Endothelial cell of umbilical vein (primary cell): ENCODE results near the gene NRXN3. TPM values are rescaled to one million over a fixed set of nuclear protein-coding genes. Genes with fewer than 3 reads are reported as not detected.

ENCODE experiments used
- BruUV-seq: library from RNA; stranded (reverse); fragments of 400-500 nt; replicated peaks from 2 replicates; lab custom pipeline; 2021; lab: Mats Ljungman, UMichigan
- CTCF ChIA-PET: fragments of 300-600, 350-600 bp; sonication (Branson Sonifier 250); formaldehyde crosslinking; loops from one replicate; lab custom pipeline; 2021; ENCODE audit warnings: antibody characterized with exemption, inconsistent platforms; lab: Charles Lee
- POLR2A ChIA-PET: fragments of 300-600, 350-600 bp; sonication (Branson Sonifier 250); formaldehyde crosslinking; loops from one replicate; lab custom pipeline; 2021; ENCODE audit warnings: antibody characterized with exemption, inconsistent platforms; lab: Charles Lee
- DNase-seq: peaks from one replicate; pipeline ENCODE4 v3.0.0-alpha.2; 2011; ENCODE audit warnings: low read depth, low spot score
- FAIRE-seq: peaks from 2 replicates; lab custom pipeline; 2011; peaks lifted over from hg19 to GRCh38; lab: Jason Lieb, UNC
- H2AFZ ChIP-seq: 2 replicates; pipeline ENCODE4 v1.6.0; 2012; ENCODE audit warnings: low read depth, low read length, control low read depth, inconsistent platforms
- H3K27ac ChIP-seq: 2 replicates; pipeline ENCODE4 v1.5.1; 2011; ENCODE audit warnings: low read depth, mild to moderate bottlenecking, control low read depth, low read length, moderate library complexity; ENCODE audit not compliant: insufficient read depth
- H3K27me3 ChIP-seq, 2 experiments: 2 replicates each; pipeline versions ENCODE4 v1.6.0 to v1.6.1; 2011; ENCODE audit warnings: low read length in 2 of 2, mixed read lengths in 1 of 2; ENCODE audit not compliant: control insufficient read depth in 2 of 2, insufficient read depth in 2 of 2
- H3K36me3 ChIP-seq, 2 experiments: 2 replicates in 1 of 2; 3 replicates in 1 of 2; pipeline ENCODE4 v1.5.1; 2011; ENCODE audit warnings: low read length in 2 of 2, mild to moderate bottlenecking in 1 of 2, moderate library complexity in 1 of 2; ENCODE audit not compliant: control insufficient read depth in 2 of 2, insufficient read depth in 2 of 2; ENCODE audit errors: extremely low read depth in 1 of 2
- H3K4me1 ChIP-seq: 3 replicates; pipeline ENCODE4 v1.5.1; 2011; ENCODE audit warnings: mild to moderate bottlenecking, low read length; ENCODE audit not compliant: control insufficient read depth, insufficient read depth; ENCODE audit errors: extremely low read depth
- H3K4me2 ChIP-seq: 2 replicates; pipeline ENCODE4 v1.6.1; 2011; ENCODE audit warnings: low read length, control low read depth, mixed read lengths; ENCODE audit not compliant: insufficient read depth
- H3K4me3 ChIP-seq, 3 experiments: fragments of 200-600 bp in 1 of 3; sonication (generic), shearing (Covaris generic) in 1 of 3; replicated peaks in 1 of 3; 2 replicates each; pipeline ENCODE4 v1.5.1; 2011 to 2016; ENCODE audit warnings: control low read depth in 3 of 3, low read length in 3 of 3, mild to moderate bottlenecking in 2 of 3, inconsistent platforms in 1 of 3, low read depth in 1 of 3, moderate library complexity in 1 of 3; ENCODE audit not compliant: insufficient read depth in 1 of 3
- H3K79me2 ChIP-seq: 2 replicates; pipeline ENCODE4 v1.6.0; 2012; ENCODE audit warnings: low read length, inconsistent platforms; ENCODE audit not compliant: control insufficient read depth, insufficient read depth
- H3K9ac ChIP-seq: replicated peaks from 2 replicates; pipeline ENCODE3; 2011; ENCODE audit warnings: low read length, control low read depth; ENCODE audit not compliant: insufficient read depth; ENCODE audit errors: extremely low read depth
- H3K9me1 ChIP-seq: replicated peaks from 3 replicates; pipeline ENCODE4 v1.6.0; 2011; ENCODE audit warnings: mild to moderate bottlenecking, low read length; ENCODE audit not compliant: control insufficient read depth, insufficient read depth; ENCODE audit errors: extremely low read depth
- H3K9me3 ChIP-seq: replicated peaks from 2 replicates; pipeline ENCODE4 v1.5.1; 2012; ENCODE audit warnings: low read length, inconsistent platforms; ENCODE audit not compliant: control insufficient read depth, insufficient read depth
- H4K20me1 ChIP-seq: replicated peaks from 2 replicates; pipeline ENCODE3; 2011; ENCODE audit warnings: mild to moderate bottlenecking, low read length; ENCODE audit not compliant: control insufficient read depth, insufficient read depth; ENCODE audit errors: extremely low read depth
- CTCF ChIP-seq, 2 donors: IDR thresholded peaks; 1 replicate in 1 of 2; 2 replicates in 1 of 2; pipeline ENCODE4 v1.5.1; 2011; ENCODE audit warnings: low read length in 2 of 2, mild to moderate bottlenecking in 2 of 2, moderate library complexity in 2 of 2, control low read depth in 1 of 2, inconsistent platforms in 1 of 2, low read depth in 1 of 2; ENCODE audit not compliant: insufficient read depth in 1 of 2; ENCODE audit errors: extremely low read depth in 1 of 2
- EZH2 ChIP-seq: IDR thresholded peaks from 2 replicates; pipeline ENCODE4 v1.6.1; 2012; ENCODE audit warnings: borderline replicate concordance, low read depth, mild to moderate bottlenecking, moderate library complexity, low read length, inconsistent platforms; ENCODE audit not compliant: severe bottlenecking
- FOS ChIP-seq: IDR thresholded peaks from 2 replicates; pipeline ENCODE4 v1.6.1; 2011; ENCODE audit warnings: mild to moderate bottlenecking, low read length, moderate library complexity, borderline replicate concordance; ENCODE audit not compliant: insufficient read depth
- GATA2 ChIP-seq: IDR thresholded peaks from 2 replicates; pipeline ENCODE4 v1.7.0; 2011; ENCODE audit warnings: low read depth, mild to moderate bottlenecking, moderate library complexity, mixed read lengths, low read length; ENCODE audit not compliant: insufficient read length, insufficient read depth
- JUN ChIP-seq: IDR thresholded peaks from 2 replicates; pipeline ENCODE4 v1.6.1; 2011; ENCODE audit warnings: borderline replicate concordance, low read depth; ENCODE audit not compliant: insufficient read length, insufficient read depth
- MAX ChIP-seq: IDR thresholded peaks from 2 replicates; pipeline ENCODE4 v1.6.1; 2011; ENCODE audit not compliant: insufficient read depth, insufficient read length
- MYC ChIP-seq: IDR thresholded peaks from one replicate; pipeline ENCODE4 v1.6.1; 2011; ENCODE audit warnings: mild to moderate bottlenecking, low read depth, low read length
- POLR2A ChIP-seq: IDR thresholded peaks from 2 replicates; pipeline ENCODE4 v1.6.1; 2012; ENCODE audit warnings: low read depth, mild to moderate bottlenecking, control low read depth, low read length
- POLR2AphosphoS5 ChIP-seq: IDR thresholded peaks from 2 replicates; pipeline ENCODE4 v1.6.1; 2012; ENCODE audit warnings: low read depth, mild to moderate bottlenecking, control low read depth, low read length, moderate library complexity; ENCODE audit not compliant: insufficient read depth
- dilution Hi-C: fragments of 300-500 bp; cut with MboI; formaldehyde crosslinking; loops from one replicate; pipeline ENCODE4 v1.15.0; 2019; ENCODE audit warnings: low sequenced_read_pairs; ENCODE audit not compliant: extremely low pct_ligation_motif_present
- intact Hi-C: fragments of 100-400 bp; cut with micrococcal nuclease; formaldehyde crosslinking; loops from one replicate; pipeline ENCODE4 v1.10.0; 2022
- polyA plus RNA-seq, 4 experiments: library from polyadenylated mRNA; depleted of rRNA in 3 of 4; stranded (reverse) in 3 of 4; unstranded in 1 of 4; fragments of >200 nt; gene quantifications; 2 replicates each; pipeline versions ENCODE4 v1.2.1 to v1.2.3, GENCODE V29; 2011 to 2012; ENCODE audit warnings: missing spikeins in 1 of 4
- total RNA-seq: library from RNA; stranded (reverse); gene quantifications from 2 replicates; pipeline ENCODE4 v1.2.3, GENCODE V29; 2021

NRXN3 gene
- total and polyA plus RNA-seq, 2 donors (not counting 3 experiments of a cell fraction or from before 2014, with no cell fraction given) = 0.72 to 4.2 TPM

DNA sequence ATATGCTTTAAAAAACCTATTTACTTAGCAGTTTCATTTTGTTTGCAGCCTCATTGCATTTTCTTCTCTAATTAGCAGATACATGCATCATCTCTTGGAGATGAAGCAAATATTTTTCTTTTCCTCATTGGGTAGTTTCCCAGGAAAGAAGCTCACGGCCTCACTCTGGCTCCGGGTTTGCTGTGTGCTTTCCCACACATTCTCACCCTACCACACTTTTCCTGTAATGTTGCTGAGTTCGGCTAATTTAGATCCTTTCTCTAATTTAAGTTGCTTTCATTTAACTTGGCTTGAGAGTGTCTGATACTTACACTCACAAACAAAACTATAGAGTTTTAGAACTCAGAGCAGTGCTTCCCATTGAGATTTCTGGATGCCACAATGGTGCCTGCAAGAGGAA is 928.2 kb downstream of the NRXN3 start:
- FAIRE-seq = no peak
- POLR2A ChIA-PET = no interaction called here
- H4K20me1 ChIP-seq = no peaks in the 10 kb centered on the region
- H3K9ac ChIP-seq = no peak overlapping the region
- H3K9me3 ChIP-seq = no peaks in the 10 kb centered on the region
- CTCF ChIA-PET = no interaction called here
- no peaks in the 10 kb centered on the region for H3K36me3 ChIP-seq
- no peaks in the 10 kb centered on the region for H3K79me2 ChIP-seq
- H3K4me2 ChIP-seq = no peak overlapping the region
- dilution Hi-C loops = no loop called here
- no peaks in the 10 kb centered on the region for H3K9me1 ChIP-seq
- no peaks in the 10 kb centered on the region for H3K27me3 ChIP-seq
- BruUV-seq = no TSS peak
- no peak for DNase-seq
- H3K4me3 ChIP-seq = no peak overlapping the region
- intact Hi-C loops = no loop called here
- H3K27ac ChIP-seq = no peak overlapping the region
- H2AFZ ChIP-seq = no peak overlapping the region
- no peaks in the 10 kb centered on the region for H3K4me1 ChIP-seq
- no peak for TF ChIP-seq GATA2

- Histone ChIP-seq H3K4me3 (no peak overlapping the region), H3K9me3 (no peaks in the 10 kb centered on the region), H2AFZ (no peak overlapping the region), H3K4me1 (no peaks in the 10 kb centered on the region), H3K9ac (no peak overlapping the region), H3K27me3 (no peaks in the 10 kb centered on the region), H3K36me3 (no peaks in the 10 kb centered on the region), H3K9me1 (no peaks in the 10 kb centered on the region), H3K79me2 (no peaks in the 10 kb centered on the region), H3K4me2 (no peak overlapping the region), H4K20me1 (no peaks in the 10 kb centered on the region), H3K27ac (no peak overlapping the region)
- ChIA-PET CTCF (interaction anchor here (1.5 kb wide), 1 partner anchor 9 kb away, joined by 6 read pairs; no protein-coding TSS in a partner anchor), POLR2A (no interaction called here)
- dilution Hi-C loops = no loop called here
- TF ChIP-seq POLR2AphosphoS5 = no peak
- no peak for TF ChIP-seq CTCF (IDR thresholded peaks at IDR 0.05; ENCODE audit: extremely low read depth in 1 of 2, insufficient read depth in 1 of 2, low read depth in 1 of 2, low read length in 2 of 2)
- TF ChIP-seq GATA2 = no peak
- no peak for TF ChIP-seq MAX
- TF ChIP-seq POLR2A = no peak
- no peak for TF ChIP-seq JUN
- no peak for TF ChIP-seq FOS
- TF ChIP-seq EZH2 = no peak
- no peak for TF ChIP-seq MYC
- intact Hi-C loops = no loop called here
- FAIRE-seq (no peak), DNase-seq (no peak)
- no TSS peak for BruUV-seq
These were observed 930.4 kb downstream of the NRXN3 start for GRCh38 chr14:79100578-79100977.
